BE2C (cell line): ENCODE data around the gene DLGAP4.

ENCODE experiments used
- DNase-seq: peaks from one replicate; pipeline ENCODE4 v3.0.0-alpha.2; 2020
- H3K27me3 ChIP-seq: fragments of 250-450 bp; sonication (Bioruptor Pico); 2 replicates; pipeline ENCODE4 v1.5.1; 2020; ENCODE audit warnings: mild to moderate bottlenecking
- H3K36me3 ChIP-seq: fragments of 250-450 bp; sonication (Bioruptor Pico); 2 replicates; pipeline ENCODE4 v1.5.1; 2020; ENCODE audit warnings: mild to moderate bottlenecking
- H3K4me1 ChIP-seq: fragments of 250-450 bp; sonication (Bioruptor Pico); 2 replicates; pipeline ENCODE4 v1.5.1; 2020
- H3K4me3 ChIP-seq: 2 replicates; pipeline ENCODE4 v1.5.1; 2011; ENCODE audit warnings: low read depth, low read length
- H3K9me3 ChIP-seq: fragments of 250-450 bp; sonication (Bioruptor Pico); 2 replicates; pipeline ENCODE4 v1.5.1; 2020
- TF ChIP-seq, protein P1 (sequence below): IDR thresholded peaks from 2 replicates; pipeline ENCODE4 v1.5.1; 2012; ENCODE audit warnings: mild to moderate bottlenecking, low read depth, low read length

The DLGAP4 gene

DNA sequence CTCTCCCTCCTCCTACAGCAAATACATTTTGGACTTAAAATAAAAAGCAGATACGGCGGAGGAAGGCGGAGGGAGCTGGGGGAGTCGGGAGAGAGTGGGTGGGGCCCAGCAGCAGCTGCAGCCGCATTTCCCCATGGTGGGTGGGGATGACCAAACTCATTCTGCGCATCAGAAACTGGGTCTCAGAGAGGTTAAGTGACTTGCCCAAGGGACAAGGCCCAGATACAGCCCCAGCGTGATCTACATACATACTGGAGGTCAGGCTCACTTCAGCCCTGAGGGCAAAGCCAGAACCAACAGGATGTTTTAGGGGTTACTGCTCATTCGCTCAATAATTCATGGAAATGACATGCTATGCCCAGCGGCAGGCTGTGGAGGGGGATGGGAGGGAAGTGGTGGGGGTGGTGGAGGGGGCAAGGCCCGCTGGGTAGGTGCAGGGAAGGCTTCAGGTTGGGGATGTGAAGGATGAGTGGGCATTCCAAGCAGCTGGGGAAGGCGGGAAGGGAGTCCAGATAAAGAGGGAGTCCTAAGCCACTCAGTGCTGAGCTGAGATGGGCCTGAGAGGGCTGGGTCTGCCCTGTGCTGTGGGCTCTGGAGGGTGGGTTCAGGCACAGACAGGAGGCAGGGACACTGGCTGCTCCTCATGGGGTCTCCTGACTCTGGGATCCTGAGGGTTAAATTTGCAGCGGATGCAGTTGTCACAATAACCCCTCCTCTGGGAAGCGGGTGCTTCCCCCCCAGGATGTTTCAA is 31.0 kb downstream of the DLGAP4 start:
- Histone ChIP-seq H3K4me3 (no peak overlapping the region), H3K36me3 (no peaks in the 10 kb centered on the region), H3K4me1 (peaks cover 3% of the 10 kb centered on the region), H3K27me3 (no peaks in the 10 kb centered on the region), H3K9me3 (no peaks in the 10 kb centered on the region)
- TF ChIP-seq, protein P1, sequence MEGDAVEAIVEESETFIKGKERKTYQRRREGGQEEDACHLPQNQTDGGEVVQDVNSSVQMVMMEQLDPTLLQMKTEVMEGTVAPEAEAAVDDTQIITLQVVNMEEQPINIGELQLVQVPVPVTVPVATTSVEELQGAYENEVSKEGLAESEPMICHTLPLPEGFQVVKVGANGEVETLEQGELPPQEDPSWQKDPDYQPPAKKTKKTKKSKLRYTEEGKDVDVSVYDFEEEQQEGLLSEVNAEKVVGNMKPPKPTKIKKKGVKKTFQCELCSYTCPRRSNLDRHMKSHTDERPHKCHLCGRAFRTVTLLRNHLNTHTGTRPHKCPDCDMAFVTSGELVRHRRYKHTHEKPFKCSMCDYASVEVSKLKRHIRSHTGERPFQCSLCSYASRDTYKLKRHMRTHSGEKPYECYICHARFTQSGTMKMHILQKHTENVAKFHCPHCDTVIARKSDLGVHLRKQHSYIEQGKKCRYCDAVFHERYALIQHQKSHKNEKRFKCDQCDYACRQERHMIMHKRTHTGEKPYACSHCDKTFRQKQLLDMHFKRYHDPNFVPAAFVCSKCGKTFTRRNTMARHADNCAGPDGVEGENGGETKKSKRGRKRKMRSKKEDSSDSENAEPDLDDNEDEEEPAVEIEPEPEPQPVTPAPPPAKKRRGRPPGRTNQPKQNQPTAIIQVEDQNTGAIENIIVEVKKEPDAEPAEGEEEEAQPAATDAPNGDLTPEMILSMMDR: no peak
- no peak for DNase-seq

DNA sequence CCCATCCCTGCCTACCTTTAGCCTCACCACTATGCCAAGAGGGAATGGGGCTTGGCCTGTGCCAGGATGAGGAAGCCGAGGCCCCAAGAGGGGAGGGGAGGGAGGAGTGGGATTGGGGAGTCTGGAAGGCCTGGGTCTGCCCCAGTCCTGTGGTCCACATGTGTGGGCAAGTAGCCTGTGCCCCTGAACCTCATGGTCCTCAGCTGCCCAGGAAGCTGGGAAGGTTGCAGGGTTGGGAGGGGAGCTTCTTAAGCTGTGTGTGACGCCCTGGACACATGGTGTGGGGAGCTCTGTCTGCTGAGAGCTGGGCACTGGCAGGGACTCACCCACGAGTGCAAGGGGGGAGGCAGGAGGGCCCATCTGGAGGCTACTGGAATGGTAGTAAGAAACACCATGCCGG is 31.7 kb downstream of the DLGAP4 start:
- DNase-seq: no peak

DNA sequence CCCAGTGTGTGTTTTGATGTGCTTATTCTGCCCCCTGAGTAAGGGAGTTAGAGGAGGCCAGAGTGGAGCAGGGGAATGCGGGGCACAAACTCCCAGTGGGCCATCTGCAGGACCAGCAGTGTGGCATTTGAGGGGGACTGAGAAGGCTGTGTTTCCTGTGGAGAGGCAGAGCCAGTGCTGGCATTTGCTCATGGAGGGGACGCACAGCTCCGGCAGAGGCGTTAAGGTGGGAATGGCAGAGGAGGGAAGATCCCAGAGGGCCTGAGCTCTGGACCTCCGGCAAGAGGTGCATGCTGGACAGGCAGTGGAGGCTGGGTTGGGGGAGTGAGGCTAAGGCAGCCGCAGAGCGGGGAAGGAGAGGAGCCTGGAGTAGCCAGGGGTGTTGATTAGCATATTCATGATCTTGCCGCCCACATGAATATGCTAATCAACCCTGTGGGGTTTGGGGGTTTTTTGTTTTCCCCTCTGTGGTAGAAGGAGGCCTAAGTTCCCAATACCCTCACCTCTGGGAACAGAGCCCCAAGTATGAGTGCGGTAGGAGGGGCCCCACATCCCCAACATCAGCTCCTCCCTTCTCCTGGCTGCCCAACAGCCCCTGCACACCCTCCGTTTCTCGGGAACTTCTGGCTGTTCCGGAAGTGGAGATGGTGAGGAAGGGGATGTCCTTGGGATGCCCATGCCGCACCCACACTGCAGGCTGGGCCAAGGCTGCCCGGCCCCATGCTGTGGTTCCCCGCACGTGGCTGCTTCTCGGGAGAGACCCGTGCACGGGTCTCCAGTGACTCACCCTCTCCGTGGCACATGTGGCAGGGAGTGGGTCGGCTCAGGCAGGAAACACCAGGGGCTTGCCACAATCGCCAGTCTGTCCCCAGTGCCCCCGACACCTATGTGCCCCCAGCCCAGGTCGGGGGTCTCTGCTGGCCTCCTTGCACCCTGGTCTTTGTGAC is 33.8 kb downstream of the DLGAP4 start:
- no peak for DNase-seq
- peaks cover 3% of the 10 kb centered on the region for H3K4me1 ChIP-seq
- no peaks in the 10 kb centered on the region for H3K9me3 ChIP-seq
- TF ChIP-seq, protein P1: no peak
- no peak overlapping the region for H3K4me3 ChIP-seq
- no peaks in the 10 kb centered on the region for H3K27me3 ChIP-seq
- H3K36me3 ChIP-seq: no peaks in the 10 kb centered on the region

More for the DNA sequence above, 31.7 kb downstream of the DLGAP4 start:
- Histone ChIP-seq H3K4me1 (peaks cover 3% of the 10 kb centered on the region), H3K9me3 (no peaks in the 10 kb centered on the region), H3K27me3 (no peaks in the 10 kb centered on the region), H3K4me3 (no peak overlapping the region), H3K36me3 (no peaks in the 10 kb centered on the region)
- TF ChIP-seq, protein P1: no peak

DNA sequence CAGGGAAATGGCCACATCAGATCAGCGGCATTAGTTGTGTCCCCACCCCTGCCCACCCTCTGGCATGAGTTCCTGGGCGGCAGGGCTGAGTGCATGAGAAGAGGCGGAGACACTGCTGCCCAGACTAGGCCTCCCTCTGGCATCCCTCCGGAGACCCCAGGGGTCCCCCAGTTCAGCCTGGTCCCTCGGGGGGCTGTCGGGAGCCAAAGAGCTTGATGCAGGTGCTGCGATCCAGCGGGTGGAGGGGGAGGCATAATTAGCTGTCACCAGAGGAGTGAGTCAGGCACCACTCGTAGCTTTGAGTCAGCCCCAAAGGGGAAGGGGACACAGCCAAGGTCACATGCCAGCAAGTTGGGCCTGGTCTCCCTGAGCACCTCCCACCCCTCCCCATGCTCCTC is 34.5 kb downstream of the DLGAP4 start:
- no peak overlapping the region for H3K4me3 ChIP-seq
- H3K27me3 ChIP-seq: no peaks in the 10 kb centered on the region
- TF ChIP-seq, protein P1: no peak
- DNase-seq: no peak
- peaks cover 3% of the 10 kb centered on the region for H3K4me1 ChIP-seq
- H3K9me3 ChIP-seq: no peaks in the 10 kb centered on the region
- no peaks in the 10 kb centered on the region for H3K36me3 ChIP-seq

DNA sequence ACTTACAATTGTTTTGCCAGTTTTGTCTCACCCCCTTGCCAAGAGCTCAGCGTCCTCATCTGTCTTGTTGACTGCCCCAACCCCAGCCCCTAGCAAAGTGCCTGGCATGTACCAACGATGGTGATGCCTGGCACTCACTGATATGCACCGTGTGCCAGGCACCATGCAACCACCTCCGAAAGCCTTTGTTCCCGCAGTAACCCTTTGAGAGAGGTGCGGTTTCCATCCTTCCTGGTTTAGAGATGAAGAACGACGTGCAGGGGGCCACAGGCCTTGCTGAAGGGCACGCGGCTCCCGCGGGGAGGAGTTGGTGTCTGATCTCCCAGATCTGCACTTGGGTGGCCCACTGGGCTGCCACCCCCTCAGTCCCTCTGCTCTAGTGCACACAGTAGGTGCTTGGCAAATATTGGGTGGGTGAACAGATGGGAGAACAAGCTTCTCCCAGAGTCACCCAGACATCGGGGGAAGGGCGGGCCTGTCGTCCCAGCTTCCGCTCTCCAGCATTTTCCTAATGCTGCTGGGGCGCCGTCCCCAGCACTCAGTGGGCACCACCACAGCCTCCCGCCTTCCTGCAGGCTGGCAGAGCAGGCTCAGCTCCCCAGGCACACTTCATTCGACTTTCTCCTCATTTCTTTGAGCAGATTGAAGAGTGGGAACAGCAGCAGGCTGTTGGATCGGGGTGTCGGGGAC is 35.3 kb downstream of the DLGAP4 start:
- Histone ChIP-seq H3K4me1 (no peaks in the 10 kb centered on the region; the same call in 1 of the 2 replicates), H3K9me3 (no peaks in the 10 kb centered on the region), H3K27me3 (no peaks in the 10 kb centered on the region), H3K36me3 (no peaks in the 10 kb centered on the region), H3K4me3 (no peak overlapping the region)
- no peak for DNase-seq
- TF ChIP-seq, protein P1: no peak
